CD4-positive, alpha-beta T cell treated with Interferon alpha-2 for 1 hour (primary cell): ENCODE data around the gene VGLL3.
"Not testable (repeated sequence)": the region's sequence is repeated elsewhere in the genome, so short reads cannot be mapped to it uniquely, and the experiment has no call there.

Experiments
- DNase-seq, 2 donors: peaks; one replicate each; pipeline ENCODE4 v3.0.0-alpha.2; 2020 to 2022

The VGLL3 gene

GRCh38 chr3:86990734-86991481 lies at the start of gene VGLL3:
VGLL3 (minus strand) TSS chr3:86991149; CDS start chr3:86990743, 406 bp downstream.
- no peak for DNase-seq

DNA sequence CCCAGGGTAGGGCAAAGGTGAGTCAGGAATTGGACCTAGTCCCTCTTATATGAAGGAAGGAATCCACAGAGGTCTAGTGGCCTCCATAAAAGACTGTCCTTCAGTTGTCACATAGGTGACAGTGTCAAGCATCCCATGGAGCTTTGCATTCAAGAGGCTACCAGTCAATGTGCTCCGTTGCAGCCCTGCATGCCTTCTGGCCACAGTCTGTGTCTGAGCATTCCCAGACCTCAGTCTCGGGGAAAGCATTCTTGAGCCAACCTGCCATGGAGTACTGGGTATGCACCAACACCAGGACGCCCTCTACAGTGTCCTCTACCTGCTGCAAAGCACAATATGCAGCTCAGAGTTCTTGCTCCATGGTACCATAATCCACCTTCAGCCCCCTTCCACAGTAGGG lies 46.7 kb upstream of the VGLL3 start:
- DNase-seq = no peak

GRCh38 chr3:87036671-87037070 lies 45.7 kb upstream of the VGLL3 start:
- no peak for DNase-seq

DNA sequence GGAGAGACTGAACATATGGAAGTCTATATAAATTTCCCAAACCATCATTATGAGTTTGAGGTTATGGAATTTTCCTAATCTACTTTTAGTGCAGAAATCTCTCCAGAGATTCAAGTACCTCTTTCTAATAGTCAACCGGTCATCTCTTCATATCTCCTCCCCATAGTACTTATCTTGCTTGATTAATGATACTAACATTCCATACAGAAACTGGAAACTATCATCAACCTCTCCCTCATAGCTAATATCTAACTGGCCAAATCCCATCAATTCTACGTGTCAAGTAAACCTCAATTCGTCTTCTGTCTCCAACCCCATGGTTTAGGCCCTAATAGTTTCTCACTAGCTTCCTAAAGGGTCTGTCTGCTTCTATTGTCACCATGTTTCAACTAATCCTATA lies 44.4 kb upstream of the VGLL3 start:
- DNase-seq = no peak

GRCh38 chr3:87033205-87033604 lies 42.3 kb upstream of the VGLL3 start:
- no peak for DNase-seq

DNA sequence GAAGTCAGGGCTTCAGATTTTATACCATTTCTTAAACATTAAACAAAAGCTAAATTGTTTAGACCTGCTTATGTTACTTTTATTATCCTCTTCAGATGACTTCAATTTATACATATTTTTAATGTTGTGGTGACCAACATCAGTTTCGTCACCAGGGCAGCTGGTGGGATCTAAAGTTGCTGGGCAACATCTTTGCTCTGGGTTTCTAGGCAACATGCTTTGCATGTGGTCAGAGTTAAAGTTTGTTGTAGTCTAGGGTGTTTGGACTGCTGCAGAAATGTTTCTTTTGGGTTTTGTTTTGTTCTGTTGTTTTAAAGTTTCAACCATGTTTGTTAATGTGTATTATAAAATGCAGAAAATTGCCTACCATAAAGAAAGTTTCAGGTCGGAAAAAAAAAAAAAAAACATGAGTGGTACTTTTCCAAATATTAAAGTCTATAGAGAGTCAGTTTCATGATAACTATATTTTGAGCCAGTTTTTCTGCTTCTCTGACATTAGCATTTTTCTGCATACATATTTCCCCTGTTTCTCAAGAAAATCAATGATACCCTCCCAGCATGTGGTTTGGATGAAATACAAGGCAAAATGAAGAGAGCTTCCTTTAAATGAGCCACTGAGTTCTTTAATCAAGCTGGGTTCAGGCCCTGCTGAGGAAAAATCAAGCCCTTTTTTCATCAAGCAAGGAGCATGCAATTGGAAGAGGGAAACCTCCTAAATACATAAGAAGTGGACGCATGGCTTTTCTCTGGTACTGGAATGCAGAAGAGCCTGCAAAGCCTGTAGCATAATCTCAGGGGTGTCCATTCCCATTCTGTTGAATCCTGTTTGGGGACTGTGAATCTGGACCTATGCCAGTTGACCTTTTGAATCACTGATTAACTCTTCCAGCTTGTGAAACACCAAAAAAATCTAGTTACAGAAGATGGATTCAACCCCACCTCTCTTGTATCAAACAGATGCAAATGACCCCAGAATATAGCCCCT lies 35.0 kb upstream of the VGLL3 start:
- no peak for DNase-seq

DNA sequence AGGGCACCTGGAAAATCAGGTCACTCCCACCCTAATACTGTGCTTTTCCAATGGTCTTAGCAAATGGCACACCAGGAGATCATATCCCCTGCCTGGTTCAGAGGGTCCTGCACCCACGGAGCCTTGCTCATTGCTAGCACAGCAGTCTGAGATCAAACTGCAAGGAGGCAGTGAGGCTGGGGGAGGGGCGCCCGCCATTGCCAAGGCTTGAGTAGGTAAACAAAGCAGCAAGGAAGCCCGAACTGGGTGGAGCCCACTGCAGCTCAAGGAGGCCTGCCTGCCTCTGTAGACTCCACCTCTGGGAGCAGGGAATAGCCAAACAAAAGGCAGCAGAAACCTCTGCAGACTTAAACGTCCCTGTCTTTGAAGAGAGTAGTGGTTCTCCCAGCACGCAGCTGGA lies 26.4 kb upstream of the VGLL3 start:
- DNase-seq = not testable (repeated sequence)

GRCh38 chr3:87009271-87009670 lies 18.3 kb upstream of the VGLL3 start:
- DNase-seq = no peak

GRCh38 chr3:87006844-87007439 lies 16.0 kb upstream of the VGLL3 start:
- no peak for DNase-seq

- no peak for DNase-seq
Observed at GRCh38 chr3:87004883-87005282, 13.9 kb upstream of the VGLL3 start.

- no peak for DNase-seq
Observed at GRCh38 chr3:87002346-87002745, 11.4 kb upstream of the VGLL3 start.

- no peak for DNase-seq
Observed at GRCh38 chr3:87001473-87002098, 10.6 kb upstream of the VGLL3 start.

GRCh38 chr3:87000940-87001339 lies 10.0 kb upstream of the VGLL3 start:
- DNase-seq = no peak

DNA sequence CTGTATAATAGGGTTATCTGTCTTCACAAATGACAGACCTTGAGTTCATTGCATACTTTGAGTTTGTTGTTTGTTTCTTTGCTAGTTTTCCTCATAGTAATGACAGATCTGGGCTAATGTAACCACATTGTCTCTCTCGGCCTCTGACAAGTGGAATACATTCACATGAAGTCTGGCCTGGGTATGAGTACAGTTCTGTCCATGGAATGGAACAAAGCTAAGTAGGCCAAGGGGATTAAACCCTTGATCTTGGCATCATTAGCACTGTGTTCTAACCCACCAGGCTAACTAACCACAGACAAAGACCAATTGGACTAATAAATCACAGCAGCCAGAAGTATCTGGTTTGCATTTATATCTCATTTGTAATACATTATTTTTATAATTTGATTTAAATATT lies 7.6 kb upstream of the VGLL3 start:
- no peak for DNase-seq

DNA sequence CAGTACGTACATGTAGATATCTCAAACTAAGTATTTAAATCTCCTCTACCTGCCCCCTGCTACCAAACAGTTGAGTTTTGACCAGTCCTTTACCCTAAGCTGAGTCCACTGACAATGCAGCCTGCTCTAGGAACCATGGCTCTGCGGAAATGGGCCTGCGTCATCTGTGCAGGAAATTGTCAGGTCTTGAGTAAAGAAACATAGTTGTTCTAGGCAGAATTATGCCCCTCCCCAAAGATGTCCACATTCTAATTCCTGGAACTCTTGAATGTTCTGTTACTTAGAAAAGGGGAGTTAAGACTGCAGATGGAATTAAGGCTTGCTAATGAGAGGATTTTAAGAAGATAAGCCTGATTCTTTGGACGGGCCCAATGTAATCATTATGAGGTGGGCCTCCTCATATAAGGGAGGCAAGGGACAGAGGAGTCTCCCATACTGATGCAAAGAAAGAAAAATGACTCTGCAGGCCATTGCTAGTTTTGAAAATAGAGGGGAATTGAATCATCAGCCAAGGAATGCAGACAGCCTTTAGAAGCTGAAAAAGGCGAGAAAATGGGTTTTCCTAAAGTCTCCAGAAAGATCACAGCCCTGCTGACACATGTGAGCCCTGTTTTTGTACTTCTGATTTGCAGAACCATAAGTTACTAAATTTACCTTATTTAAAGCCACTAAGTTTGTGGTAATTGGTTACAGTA lies 5.5 kb upstream of the VGLL3 start:
- no peak for DNase-seq

- DNase-seq = no peak
Observed at GRCh38 chr3:86995537-86995936, 4.6 kb upstream of the VGLL3 start.

- DNase-seq = no peak
Observed at GRCh38 chr3:86993704-86994103, 2.8 kb upstream of the VGLL3 start.

DNA sequence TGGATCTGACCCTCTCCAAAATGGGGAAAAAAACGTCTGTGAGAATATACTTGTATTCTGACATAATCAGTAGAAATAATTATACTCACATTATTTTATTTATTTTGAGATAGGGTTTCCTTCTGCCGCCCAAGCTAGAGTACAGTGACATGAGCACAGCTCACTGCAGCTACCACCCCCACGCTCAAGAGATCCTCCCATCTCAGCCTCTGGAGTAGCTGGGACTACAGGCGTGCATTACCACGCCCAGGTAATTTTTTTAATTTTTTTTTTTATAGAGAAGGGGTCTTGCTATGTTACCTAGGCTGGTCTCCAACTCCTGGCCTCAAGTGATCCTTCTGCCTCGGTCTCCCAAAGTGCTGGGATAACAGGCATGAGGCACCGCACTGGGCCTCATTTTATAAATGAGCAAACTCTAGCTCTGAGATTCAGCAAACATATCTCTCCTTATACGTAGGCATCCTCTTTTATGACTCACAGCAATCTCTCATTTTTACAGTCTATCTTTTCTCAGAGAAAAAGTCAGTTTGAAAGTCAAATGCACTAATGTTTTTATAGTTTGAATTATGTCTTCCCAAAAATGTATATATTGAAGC lies 989 bp upstream of the VGLL3 start:
- DNase-seq = no peak

GRCh38 chr3:86991482-86991815 lies 500 bp upstream of the VGLL3 start:
- DNase-seq = no peak

DNA sequence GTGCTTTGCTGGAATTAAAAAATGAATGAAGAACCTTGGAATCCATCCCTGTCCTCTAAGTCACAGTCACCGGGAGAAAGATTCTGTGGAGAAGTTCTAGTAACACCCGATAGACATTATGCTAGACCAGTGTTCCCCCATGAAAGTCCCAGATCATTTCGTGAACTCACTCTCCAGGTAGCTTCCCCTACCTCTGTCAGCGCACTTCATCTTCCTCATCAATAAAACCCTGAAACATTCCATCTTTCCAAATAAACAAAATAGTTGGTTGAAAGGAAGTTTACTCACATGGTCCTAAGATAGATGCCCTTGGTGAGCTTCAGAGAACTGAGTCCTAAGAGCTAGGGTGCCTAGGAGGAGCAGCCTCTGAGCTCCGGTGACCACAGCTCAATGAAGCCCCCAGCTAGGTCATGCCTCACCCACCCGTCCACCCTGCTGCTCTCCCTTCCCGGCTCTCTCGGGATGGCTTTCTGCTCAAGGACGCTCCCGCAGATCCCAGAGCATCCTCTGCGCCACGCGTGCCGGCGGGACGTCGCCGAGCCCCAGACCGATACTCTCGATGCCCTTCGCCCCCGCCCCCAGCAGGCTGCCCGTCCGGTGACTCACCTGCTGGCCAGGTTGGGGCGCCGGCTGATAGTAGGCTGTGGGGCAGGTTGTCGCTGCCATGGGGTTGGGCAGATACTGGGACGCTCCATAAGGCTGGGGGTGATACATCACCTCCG lies 776 bp downstream of the VGLL3 start:
- no peak for DNase-seq

DNA sequence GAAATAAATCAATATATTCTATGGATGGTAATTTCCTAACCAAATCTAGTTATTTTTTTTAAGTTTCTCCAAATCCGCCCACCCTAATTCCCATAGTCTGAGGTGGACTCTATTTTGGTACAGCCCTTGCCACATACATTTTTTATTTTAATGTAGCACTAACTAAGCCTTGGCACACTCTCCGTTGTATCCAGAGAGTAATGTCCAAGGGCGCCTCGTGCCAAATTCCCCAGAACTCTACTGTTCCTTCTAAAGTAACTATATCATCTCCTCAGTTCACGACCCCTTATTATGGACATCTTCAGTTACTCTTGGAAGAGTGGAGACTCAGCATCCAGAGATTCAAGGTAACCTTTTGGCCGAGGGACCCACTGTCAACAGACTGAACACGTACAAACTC lies 1.3 kb downstream of the VGLL3 start:
- no peak for DNase-seq

GRCh38 chr3:86989006-86989405 lies 1.9 kb downstream of the VGLL3 start:
- DNase-seq = no peak
